Measurements from ENCODE around the gene ROR2. TPM values are rescaled to one million over a fixed set of nuclear protein-coding genes. Genes with fewer than 3 reads are reported as not detected.

ROR2 gene
- total RNA-seq, 1 donor from 2014 or later, result 3.8 TPM

DNA sequence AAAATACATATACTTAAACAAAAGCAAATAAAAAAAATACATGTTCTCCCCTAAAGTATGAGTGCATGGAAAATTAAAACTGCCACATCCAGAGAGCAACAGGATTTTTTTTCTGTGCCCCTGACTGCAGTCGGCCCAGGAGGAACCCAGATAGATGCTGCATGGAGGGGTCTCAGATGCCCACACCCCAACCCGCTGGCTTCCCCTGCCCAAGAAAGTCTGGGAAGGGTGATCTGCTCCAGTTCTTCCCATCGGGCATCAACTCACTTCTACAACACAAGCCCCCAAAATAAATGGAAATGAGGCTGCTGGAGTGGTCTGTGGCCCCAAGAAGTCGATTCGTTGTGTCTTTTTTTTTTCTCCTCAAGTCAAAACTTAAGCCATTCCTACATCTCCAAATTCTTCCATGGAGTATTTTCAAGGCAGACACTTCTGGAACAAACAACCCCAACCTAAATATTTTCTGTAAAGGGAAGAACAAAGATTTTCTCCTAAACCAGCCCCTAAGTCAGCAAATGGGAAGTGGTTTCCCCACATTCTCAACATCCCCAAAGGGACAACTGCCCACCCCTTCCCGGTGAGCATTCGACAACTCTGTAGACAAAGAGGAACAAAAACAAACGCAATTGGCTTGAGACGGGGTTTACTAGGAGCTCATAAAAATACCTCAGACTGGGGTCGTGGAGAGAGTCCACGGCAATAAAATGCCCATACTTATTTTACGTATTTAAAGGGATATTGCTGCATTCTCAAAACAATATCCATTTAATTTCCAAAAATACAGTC is 46.7 kb downstream of the ROR2 start:
- TF ChIP-seq, protein P1, sequence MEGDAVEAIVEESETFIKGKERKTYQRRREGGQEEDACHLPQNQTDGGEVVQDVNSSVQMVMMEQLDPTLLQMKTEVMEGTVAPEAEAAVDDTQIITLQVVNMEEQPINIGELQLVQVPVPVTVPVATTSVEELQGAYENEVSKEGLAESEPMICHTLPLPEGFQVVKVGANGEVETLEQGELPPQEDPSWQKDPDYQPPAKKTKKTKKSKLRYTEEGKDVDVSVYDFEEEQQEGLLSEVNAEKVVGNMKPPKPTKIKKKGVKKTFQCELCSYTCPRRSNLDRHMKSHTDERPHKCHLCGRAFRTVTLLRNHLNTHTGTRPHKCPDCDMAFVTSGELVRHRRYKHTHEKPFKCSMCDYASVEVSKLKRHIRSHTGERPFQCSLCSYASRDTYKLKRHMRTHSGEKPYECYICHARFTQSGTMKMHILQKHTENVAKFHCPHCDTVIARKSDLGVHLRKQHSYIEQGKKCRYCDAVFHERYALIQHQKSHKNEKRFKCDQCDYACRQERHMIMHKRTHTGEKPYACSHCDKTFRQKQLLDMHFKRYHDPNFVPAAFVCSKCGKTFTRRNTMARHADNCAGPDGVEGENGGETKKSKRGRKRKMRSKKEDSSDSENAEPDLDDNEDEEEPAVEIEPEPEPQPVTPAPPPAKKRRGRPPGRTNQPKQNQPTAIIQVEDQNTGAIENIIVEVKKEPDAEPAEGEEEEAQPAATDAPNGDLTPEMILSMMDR (IDR thresholded peaks at IDR 0.05), result no peak
- no peak for DNase-seq
- Histone ChIP-seq H3K4me1 (peaks cover 16% of the 10 kb centered on the region), H3K9me3 (no peaks in the 10 kb centered on the region), H3K4me3 (no peak overlapping the region), H3K27ac (no peak overlapping the region), H3K36me3 (no peaks in the 10 kb centered on the region), H3K27me3 (ENCODE audit: low read depth) (peaks cover 4% of the 10 kb centered on the region)
- intact Hi-C loops (cut with DNase I), result no loop called here
- ATAC-seq, result no peak

DNA sequence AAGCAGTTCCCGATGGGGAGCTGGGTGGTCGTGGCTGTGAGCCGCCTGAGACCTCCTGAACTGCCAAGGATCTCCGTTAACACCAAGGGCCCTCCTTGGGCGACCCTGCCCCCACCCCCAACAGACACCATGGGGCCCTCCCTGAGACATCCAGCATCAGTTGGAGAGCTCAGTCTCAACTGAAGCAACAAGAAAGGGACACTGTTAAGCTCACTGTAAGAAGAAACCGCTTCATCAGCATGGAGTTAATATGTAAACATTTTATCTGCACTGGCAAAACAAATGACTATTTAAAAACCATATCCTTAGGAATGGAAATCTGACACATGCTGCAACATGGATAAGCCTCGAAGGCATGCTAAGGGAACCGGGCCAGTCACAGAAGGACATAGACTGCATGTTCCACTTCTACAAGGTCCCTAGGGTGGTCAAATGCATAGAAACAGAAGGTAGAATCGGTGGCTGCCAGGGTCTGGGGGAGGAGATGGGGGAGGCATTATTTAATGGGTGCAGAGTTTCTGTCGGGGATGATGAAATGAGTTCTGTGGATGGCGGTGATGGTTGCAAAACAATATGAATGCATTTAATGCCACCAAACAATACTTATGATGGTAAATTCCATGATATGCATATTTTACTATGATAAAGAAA is 47.4 kb downstream of the ROR2 start:
- DNase-seq (no peak), ATAC-seq (no peak)
- TF ChIP-seq, protein P1 (IDR thresholded peaks at IDR 0.05), result no peak
- intact Hi-C loops (cut with DNase I), result no loop called here
- no peaks in the 10 kb centered on the region for H3K9me3 ChIP-seq
- H3K4me1 ChIP-seq, result peaks cover 18% of the 10 kb centered on the region
- no peaks in the 10 kb centered on the region for H3K36me3 ChIP-seq
- no peak overlapping the region for H3K27ac ChIP-seq
- no peak overlapping the region for H3K4me3 ChIP-seq
- H3K27me3 ChIP-seq (ENCODE audit: low read depth), result peaks cover 4% of the 10 kb centered on the region

DNA sequence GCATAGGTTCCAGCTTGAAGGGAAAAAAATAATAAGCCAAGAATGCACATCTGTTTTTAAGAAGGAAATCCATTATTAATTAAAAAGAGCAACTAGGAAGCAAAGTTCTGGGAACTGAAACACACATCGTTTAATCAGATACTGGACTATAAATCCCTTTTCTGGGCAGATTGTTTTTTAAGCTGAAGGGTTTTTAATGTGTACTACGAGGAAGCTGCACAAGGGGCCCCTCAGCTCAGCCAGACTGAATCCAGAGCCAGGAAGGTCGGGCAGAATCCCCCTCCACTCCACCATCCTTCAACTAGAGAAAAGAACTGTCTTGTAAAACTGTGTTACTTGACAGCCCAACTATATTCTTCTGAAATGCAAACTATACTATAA is 49.2 kb downstream of the ROR2 start:
- no peaks in the 10 kb centered on the region for H3K36me3 ChIP-seq
- H3K27ac ChIP-seq, result no peak overlapping the region
- TF ChIP-seq, protein P1 (IDR thresholded peaks at IDR 0.05), result no peak
- H3K9me3 ChIP-seq, result no peaks in the 10 kb centered on the region
- no peak for ATAC-seq
- intact Hi-C loops (cut with DNase I), result no loop called here
- peaks cover 5% of the 10 kb centered on the region for H3K27me3 ChIP-seq (ENCODE audit: low read depth)
- no peak overlapping the region for H3K4me3 ChIP-seq
- no peak for DNase-seq
- peaks cover 23% of the 10 kb centered on the region for H3K4me1 ChIP-seq

DNA sequence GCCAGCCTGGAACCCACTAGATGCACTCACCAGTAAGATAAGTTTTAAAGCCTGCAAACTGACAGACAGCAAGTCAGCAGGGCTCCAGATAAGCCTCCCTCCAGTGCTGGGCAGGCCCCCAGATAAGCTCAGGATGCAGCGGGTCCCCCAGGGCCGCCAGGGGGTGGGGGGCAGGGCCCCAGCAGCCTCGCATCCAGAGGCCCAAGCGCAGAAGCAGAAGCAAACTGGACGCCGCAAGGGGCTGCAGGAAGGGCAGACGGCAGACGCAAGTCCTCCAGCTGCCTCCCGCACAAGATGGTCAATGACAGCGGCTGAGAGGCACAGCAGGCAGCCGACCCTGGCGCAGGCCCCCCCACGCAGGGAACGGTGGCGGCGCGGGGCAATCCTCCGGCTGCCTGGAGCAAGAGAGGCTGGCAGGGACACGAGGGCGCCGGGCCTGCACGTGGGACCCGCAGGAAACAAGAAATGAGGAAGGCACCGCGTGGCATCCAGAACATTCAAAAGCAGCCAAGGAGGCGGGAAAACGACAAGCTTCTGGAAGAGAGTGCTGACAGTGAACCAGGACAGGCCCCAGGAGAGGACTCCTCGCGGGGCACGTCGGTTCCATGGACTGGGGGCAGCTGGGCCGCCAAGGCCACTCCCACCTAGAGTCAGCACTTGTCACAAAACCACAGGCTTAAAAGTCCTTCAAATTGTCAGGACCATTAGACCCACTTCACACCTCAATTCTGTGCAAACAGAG is 49.8 kb downstream of the ROR2 start:
- H3K27ac ChIP-seq, result no peak overlapping the region
- TF ChIP-seq, protein P1 (IDR thresholded peaks at IDR 0.05), result no peak
- H3K36me3 ChIP-seq, result no peaks in the 10 kb centered on the region
- no peak overlapping the region for H3K4me3 ChIP-seq
- no peaks in the 10 kb centered on the region for H3K9me3 ChIP-seq
- intact Hi-C loops (cut with DNase I), result no loop called here
- ATAC-seq, result peak; percentile 54 to 57
- peaks cover 23% of the 10 kb centered on the region for H3K4me1 ChIP-seq
- peaks cover 7% of the 10 kb centered on the region for H3K27me3 ChIP-seq (ENCODE audit: low read depth)
- DNase-seq, result no peak

DNA sequence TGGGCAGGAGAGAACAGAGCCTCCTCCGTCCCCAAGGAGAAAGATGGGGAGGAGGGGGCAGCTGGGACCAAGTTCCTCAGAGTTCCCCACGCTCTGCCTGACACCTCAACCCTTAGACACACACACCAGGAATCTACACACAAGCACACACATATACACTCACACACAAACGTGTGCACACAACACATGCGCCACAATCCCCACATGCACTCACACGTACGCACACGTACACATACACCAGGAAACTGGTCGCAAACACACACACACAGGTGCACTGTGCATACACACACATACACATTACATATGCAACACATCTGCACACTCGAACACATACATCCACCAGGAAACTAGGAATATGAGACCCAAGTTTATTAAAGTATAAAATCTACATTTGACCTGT is 50.4 kb downstream of the ROR2 start:
- peaks cover 7% of the 10 kb centered on the region for H3K27me3 ChIP-seq (ENCODE audit: low read depth)
- no peaks in the 10 kb centered on the region for H3K36me3 ChIP-seq
- no peaks in the 10 kb centered on the region for H3K9me3 ChIP-seq
- TF ChIP-seq, protein P1 (IDR thresholded peaks at IDR 0.05), result no peak
- intact Hi-C loops (cut with DNase I), result no loop called here
- ATAC-seq (no peak), DNase-seq (no peak)
- no peak overlapping the region for H3K4me3 ChIP-seq
- peaks cover 23% of the 10 kb centered on the region for H3K4me1 ChIP-seq
- H3K27ac ChIP-seq, result no peak overlapping the region

All from lower lobe of right lung (tissue), 2 donors.